Erythroblast (primary cell): ENCODE results near the gene MGLL.

Source experiments
- DNase-seq, 2 experiments: peaks; one replicate each; lab custom pipeline; 2025; lab: John Stamatoyannopoulos, UW
- GATA1 ChIP-seq: IDR thresholded peaks from 2 replicates; pipeline ENCODE4 v1.6.1; 2011; ENCODE audit warnings: low read depth, mild to moderate bottlenecking, control low read depth, low read length, moderate library complexity
- POLR2A ChIP-seq: IDR thresholded peaks from 2 replicates; pipeline ENCODE4 v1.6.1; 2011; ENCODE audit warnings: mild to moderate bottlenecking, low read length

The MGLL gene

DNA sequence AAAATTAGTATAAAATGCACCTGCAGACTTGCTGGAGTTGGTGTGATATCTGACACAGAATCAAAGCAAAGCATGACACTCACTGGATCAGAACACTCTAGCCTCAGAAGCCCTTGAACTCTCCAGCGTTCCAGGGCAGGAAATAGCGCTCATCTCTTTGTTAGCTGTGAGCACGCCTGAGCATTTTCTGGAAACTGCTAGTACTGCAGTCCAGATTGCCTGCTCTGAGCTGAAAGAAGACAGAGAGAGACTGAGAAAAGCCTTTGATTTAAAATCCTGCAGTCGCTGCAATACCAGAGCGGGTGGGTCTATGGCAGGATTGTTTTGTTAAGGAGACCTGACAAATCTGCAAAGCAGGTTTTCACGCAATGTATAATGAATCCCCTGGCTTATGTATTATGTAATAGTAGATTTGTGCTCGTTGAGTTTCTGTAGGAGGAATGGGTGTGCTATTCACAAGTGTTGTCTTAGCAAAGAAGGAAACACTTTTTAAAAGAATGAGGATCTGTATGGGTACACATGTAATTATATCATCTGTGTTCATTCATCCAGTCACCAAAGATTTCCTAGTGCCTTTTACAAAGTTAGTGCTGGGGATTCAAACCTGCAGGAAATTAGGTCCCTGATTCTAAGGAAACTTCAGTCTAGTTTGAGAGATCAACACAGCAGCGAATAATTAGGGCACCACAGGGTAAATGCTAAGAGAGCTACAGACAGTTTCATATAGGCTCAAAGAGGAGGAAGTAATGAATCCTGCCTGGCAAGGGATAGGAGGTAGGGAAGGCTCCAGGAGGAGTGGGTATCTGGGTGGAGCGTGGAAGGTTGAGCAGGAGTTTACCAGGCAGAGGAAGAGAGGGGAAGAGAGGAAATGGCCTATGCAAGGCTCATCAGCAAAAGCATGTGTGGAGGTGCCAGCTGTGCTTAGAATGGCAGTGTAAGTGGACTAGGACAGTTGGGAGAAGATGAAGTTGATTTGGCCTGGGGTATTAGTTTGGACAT, 26.1 kb upstream of the MGLL start:
- no peak for TF ChIP-seq POLR2A
- TF ChIP-seq GATA1 = no peak
- DNase-seq = no peak

DNA sequence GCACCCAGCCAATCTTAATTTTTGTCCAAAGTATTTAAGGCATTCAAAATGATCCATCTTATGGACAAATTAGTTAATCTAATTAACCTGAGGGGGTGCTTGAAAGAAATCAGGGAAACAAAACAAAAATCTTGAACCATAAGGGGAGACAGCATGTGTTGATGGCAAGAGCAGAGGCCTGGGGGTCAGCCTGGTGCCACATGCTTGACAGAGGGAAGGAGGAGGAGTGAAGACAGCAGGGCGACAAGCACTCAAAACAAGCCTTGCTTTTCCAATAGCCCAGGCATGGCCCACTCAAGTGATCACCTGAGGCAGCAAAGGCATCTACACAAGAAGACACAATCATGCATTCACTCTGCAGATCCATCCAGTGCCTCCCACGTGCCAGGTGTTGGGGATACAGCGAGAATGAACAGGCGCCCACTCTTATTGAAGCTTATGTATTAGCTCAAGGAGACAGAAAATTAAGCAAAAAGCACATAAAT, 25.0 kb upstream of the MGLL start:
- TF ChIP-seq GATA1 (no peak), POLR2A (no peak)
- DNase-seq = no peak

DNA sequence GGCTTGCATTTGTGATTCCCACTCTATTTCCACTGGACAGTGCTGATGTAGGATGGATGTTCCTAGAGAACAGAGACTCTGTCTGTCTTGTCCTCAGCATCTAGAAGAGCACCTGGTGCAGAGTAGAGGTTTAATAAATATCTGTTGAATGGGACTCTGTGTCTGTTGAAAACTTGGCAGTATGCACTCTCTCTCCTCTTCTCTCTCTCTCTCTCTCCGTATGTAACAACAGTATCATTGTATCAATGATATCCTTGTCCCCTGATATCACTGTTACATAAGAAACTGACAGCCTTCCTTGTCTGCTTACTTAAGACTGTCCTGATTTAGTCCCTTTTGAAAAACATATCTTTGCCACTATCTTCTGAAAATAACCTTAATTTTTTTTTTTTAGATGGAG, 24.3 kb upstream of the MGLL start:
- TF ChIP-seq GATA1 (no peak), POLR2A (no peak)
- no peak for DNase-seq

DNA sequence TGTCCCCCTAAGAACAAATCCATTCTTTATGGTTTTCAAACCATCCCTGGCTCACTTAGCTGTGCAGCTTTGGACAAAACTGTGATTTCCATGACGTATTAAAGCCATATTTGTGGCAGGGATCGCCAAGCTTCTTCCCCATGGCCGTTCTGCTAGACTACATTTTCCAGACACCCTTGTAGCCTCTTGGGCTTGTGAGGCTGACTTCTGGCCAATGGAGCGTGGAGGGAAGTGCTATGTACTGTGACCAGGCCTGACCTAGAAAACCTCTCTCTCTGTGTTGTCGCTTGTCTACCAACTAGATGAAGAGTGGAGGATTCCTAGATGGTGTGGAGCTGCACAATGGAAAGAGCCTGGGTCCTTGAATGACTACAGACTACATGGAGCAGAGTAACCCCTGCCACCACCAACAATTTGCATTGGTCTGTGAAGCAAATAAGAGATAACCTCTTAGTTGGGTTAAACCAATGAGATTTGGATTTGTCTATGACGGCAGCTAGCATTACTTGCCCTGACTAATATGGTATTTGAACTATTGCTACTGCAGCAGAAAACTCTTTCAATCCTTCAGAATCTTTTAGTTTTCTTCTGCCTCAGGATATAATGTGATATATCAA, 22.1 kb upstream of the MGLL start:
- TF ChIP-seq GATA1 (no peak), POLR2A (no peak)
- DNase-seq = no peak

DNA sequence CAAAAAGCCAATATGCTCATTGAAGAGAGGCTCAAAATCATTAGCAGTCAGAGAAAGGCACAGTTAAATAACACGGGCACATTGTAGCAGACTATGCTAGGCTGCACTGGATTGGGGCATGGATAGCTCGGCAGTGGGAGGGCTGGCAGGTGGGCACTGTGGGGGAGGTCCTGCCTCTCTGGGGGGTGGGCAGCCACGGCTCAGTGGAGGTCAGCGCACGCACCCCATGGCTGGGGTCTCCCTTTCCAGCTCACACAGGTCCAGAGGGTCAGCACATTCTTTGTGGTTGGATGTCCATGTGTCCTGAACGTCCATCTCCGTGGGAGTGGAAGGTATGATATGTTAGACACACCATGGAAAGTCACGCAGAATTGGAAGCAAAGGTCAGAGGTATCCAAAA, 18.4 kb upstream of the MGLL start:
- TF ChIP-seq GATA1 (no peak), POLR2A (no peak)
- no peak for DNase-seq

DNA sequence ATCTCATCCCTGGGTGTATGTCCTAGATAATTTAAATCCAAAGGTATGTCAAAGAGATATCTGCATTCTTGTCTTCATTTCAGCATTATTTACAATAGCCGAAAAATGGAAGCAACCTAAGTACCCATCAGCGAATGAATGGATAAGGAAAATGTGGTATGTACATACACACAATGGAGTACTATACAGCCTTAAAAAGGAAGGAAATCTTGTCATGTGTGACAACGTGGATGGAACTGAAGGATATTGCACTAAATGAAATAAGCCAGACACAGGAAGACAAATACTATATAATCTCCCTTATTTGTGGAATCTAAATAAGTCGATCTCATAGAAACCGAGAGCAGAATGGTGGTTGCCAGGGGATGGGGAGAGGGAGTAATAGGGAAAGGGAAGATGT, 16.8 kb upstream of the MGLL start:
- no peak for TF ChIP-seq GATA1
- no peak for TF ChIP-seq POLR2A
- DNase-seq = no peak

DNA sequence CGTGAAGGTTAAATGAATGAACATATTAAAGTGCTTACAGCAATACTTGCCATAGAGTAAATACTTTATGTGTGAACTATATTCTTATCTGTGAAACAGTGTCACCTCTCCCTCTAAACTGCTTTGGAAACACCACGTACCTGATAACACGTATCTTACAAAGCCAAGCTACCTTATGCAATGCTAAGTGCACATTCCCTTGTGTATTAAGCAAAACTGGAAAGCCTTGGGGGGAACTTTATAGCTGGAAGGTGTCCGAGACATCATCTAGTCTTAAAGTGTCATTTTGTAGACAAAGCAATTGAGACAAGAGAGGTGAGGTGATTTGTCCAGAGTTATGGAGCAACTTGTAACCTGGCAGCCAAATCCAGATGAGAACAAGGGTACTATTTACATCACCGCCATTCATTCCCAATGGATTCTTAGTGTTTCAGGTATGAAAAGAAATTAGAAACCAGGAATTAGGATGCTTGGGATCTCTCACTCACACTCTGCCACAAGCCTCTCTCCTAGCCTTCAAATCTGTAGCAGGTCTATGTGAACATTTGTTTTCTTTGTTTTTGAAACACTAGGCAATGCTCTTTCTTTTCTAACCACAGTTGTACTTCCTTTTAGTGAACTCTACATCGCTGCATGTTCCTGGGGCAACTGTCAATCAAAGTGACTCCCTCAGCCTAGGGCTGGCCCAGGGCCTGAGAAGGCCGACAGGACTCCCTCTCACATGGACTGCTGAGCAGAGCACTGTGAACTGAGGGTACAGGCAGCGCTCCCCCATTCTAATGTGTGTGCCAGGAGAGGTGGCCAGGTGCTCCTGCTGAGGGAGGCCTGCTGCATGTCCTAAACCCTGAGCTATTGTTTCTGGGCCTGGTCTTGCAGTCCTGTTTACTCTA, 13.9 kb upstream of the MGLL start:
- no peak for DNase-seq
- TF ChIP-seq GATA1 = no peak
- no peak for TF ChIP-seq POLR2A

DNA sequence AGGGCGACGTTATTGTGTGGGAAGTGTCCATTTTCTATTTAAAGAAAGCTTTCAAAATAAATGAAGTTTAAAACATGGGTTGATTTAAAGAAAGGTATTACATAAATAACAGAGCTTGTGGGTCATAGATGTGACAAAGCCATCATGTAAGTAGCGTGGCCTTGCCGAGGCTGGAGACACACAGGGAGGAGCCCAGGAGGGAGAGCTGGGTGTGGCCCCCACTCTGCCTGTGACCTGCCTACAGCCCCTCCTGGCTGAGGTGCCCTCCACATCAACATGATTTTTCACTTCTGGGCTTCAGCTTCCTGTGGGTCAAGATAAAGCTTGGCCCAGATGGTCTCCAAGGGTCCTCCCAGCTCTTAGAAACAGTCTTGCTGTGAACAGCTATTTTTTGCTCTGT, 12.5 kb upstream of the MGLL start:
- DNase-seq = no peak
- no peak for TF ChIP-seq POLR2A
- TF ChIP-seq GATA1 = no peak

DNA sequence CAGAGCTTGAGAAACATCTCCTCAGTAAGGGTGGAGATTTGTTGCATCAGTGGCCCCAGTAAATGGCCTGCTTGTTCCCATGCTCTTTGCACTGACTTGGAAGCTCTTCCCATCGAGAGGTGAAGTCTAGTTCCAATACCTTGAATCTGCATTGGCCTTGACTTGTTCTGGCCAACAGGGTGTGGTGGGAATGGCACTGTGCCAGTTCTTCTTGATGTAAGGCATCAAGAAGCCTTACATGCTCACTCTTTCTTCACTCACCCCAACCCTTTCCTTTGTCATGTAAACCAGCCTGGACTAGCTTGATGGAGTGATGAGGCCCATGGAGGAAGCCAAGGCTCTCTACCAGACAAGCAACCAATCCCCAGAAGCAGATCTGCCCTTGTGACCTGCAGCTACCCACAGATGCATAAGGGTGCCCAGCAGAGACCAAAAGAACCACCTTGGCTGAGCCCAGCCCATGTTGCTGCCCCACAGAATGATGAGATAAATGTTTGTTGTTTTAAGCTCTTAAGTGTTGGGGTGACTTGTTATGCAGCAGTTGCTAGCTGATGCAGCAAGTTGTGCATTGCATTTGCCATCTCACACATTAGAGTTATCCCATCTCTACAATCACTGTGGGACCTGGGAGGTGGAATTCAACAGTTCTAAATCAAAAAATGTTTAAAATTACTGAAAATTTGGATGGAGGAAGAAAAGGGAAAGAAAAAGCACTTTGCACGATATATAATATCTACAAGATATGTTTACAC, 11.1 kb upstream of the MGLL start:
- TF ChIP-seq POLR2A (no peak), GATA1 (no peak)
- DNase-seq = peak in 1 of 2 experiments; percentile 9

DNA sequence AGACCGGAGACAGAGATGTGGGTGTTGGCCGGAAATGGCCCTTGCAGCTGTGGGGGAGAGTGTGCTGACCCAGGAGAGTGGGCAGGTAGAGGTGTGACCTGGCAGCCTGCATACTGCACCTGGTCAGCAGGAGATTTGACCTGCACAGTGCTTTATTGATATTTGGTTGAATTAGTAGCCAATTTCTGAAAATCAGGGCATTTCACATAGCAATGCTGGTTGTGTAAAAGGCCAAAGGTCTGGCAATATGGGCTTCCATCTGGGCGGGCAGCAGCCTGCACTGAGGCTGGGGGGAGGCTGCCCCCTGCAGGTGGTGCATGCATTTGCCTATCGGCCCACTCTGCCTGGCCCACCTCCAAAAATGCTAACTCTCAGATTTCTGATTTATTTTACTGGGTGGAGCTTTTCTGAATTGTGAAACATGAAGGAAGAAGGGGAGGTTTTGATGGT, 9.4 kb upstream of the MGLL start:
- peak; percentile 68 to 73 for DNase-seq
- TF ChIP-seq GATA1 = no peak
- no peak for TF ChIP-seq POLR2A

DNA sequence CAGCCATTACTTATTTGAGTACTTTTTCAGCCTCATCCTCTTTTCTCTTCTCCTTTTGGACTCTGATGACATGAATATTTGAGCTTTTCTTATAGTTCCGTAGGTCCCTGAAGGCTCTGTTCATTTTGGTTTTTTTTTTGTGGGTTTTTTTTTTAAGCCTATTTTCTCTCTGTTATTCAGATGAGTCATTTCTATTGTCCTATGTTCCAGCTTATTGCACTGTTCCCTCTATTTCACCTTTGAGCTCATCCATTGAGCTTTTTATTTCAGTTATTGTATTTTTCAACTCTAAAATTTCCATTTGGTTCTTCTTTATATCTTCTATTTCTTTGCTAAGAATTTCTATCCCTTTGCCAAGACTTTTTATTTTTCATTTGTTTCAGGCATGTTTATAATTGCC, 7.2 kb upstream of the MGLL start:
- TF ChIP-seq POLR2A = no peak
- TF ChIP-seq GATA1 = no peak
- DNase-seq = no peak

DNA sequence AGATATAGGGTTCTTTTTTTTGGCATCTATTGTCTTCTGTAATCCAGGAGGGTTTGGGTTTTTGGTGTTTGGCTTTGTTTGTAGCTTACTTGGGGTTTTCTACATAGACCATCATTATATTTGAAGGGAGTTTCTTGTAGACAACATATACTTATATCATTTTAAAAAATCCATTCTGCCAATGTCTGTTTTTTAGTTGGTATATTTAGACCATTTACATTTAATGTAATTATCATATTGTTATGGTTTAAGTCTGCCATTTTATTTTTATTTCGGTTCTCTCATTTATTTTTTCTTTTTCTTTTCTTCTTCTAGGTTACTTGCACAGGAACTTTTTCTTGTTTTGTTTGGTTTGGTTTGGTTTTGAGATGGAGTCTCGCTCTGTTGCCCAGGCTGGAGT, 5.5 kb upstream of the MGLL start:
- TF ChIP-seq POLR2A = no peak
- DNase-seq = no peak

DNA sequence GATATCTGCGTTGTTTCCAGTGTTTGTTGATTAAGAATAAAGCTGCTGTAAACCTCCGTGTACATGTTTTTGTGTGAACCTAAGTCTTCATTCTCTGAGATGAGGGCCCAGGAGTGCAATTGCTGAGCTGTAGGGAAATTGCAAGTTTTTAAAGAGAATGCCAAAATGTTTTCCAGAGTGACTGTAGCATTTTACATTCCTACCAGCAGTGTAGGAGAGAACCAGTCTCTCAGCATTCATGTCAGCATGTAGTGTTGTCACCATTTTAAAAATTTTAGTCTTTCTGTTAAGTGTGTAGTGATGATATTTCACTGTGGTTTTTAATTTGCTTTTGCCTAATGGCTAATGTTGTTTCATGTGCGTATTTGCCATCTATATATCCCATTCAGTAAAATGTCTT, 3.4 kb upstream of the MGLL start:
- no peak for DNase-seq
- TF ChIP-seq POLR2A = no peak
- no peak for TF ChIP-seq GATA1
